ENCODE data around the gene GCNT3.
A peak's percentile ranks its signal among the peaks of the same experiment; 100 is the strongest.

Gene GCNT3

GRCh38 chr15:59611276-59612260 lies at the start of gene GCNT3:
Gene GCNT3, plus strand, starts transcription at chr15:59611783. Its CDS starts 6,456 bp downstream, at chr15:59618239.
- no peak for DNase-seq

- DNase-seq: no peak
Observed at GRCh38 chr15:59562448-59563186, 49.0 kb upstream of the GCNT3 start.

- no peak for DNase-seq
Observed at GRCh38 chr15:59565299-59565698, 46.3 kb upstream of the GCNT3 start.

- DNase-seq: no peak
Observed at GRCh38 chr15:59567324-59567723, 44.3 kb upstream of the GCNT3 start.

GRCh38 chr15:59569477-59569876 lies 42.1 kb upstream of the GCNT3 start:
- DNase-seq: no peak

- no peak for DNase-seq
Observed at GRCh38 chr15:59570315-59570714, 41.3 kb upstream of the GCNT3 start.

- DNase-seq: no peak
Observed at GRCh38 chr15:59571606-59572005, 40.0 kb upstream of the GCNT3 start.

GRCh38 chr15:59583088-59583487 lies 28.5 kb upstream of the GCNT3 start:
- no peak for DNase-seq

GRCh38 chr15:59587085-59587826 lies 24.3 kb upstream of the GCNT3 start:
- DNase-seq: peak in 1 of 2 experiments; percentile 25

- no peak for DNase-seq
Observed at GRCh38 chr15:59590027-59590426, 21.6 kb upstream of the GCNT3 start.

GRCh38 chr15:59591356-59591755 lies 20.2 kb upstream of the GCNT3 start:
- no peak for DNase-seq

GRCh38 chr15:59594493-59594942 lies 17.1 kb upstream of the GCNT3 start:
- no peak for DNase-seq

GRCh38 chr15:59594991-59595390 lies 16.6 kb upstream of the GCNT3 start:
- no peak for DNase-seq

GRCh38 chr15:59595434-59595915 lies 16.1 kb upstream of the GCNT3 start:
- no peak for DNase-seq

GRCh38 chr15:59596640-59597039 lies 14.9 kb upstream of the GCNT3 start:
- no peak for DNase-seq

- no peak for DNase-seq
Observed at GRCh38 chr15:59598461-59598860, 13.1 kb upstream of the GCNT3 start.

- no peak for DNase-seq
Observed at GRCh38 chr15:59605994-59606393, 5.6 kb upstream of the GCNT3 start.

GRCh38 chr15:59609730-59610712 lies 1.6 kb upstream of the GCNT3 start:
- DNase-seq: no peak

- DNase-seq: no peak
Observed at GRCh38 chr15:59614153-59614552, 2.6 kb downstream of the GCNT3 start.

GRCh38 chr15:59615661-59616060 lies 4.1 kb downstream of the GCNT3 start:
- no peak for DNase-seq

- no peak for DNase-seq
Observed at GRCh38 chr15:59616379-59616778, 4.8 kb downstream of the GCNT3 start.

- no peak for DNase-seq
Observed at GRCh38 chr15:59618406-59618805, 6.8 kb downstream of the GCNT3 start.

All from NCI-H524 (cell line).